ENCODE data around the gene TMEM14C.
A peak's percentile ranks its signal among the peaks of the same experiment; 100 is the strongest.
"Not testable (repeated sequence)": the region's sequence is repeated elsewhere in the genome, so short reads cannot be mapped to it uniquely, and the experiment has no call there.

The TMEM14C gene

GRCh38 chr6:10720960-10721849, 1.7 kb upstream of the TMEM14C start:
- not testable (repeated sequence) for DNase-seq (ENCODE audit: low spot score)

GRCh38 chr6:10721850-10722569, 860 bp upstream of the TMEM14C start:
- no peak for DNase-seq (ENCODE audit: low spot score)

DNA sequence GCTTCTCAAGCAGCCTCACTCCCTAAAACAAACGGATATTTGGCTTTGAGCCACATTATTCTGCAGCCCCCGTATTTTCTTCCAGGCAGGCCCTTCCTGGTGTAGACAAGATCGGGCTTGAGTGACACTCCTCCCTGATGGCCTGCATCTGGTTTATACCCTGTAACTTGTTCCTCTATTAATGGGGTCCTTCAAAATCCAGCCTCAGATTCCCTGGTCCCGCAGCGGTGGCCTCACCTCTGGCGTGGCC, 375 bp upstream of the TMEM14C start:
- DNase-seq (ENCODE audit: low spot score) = no peak

DNA sequence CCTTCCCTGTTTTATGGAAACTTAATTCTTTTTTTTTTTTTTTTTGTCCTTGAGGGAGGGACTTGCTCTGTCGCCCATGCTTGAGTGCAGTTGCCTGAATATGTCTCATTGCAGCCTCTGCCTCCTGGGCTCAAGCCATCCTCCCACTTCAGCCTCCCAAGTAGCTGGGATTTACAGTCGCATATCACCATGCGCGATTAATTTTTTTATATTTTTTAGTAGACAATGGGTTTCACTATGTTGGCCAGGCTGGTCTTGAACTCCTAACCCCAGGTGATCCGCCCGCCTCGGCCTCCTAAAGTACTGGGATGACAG, 654 bp downstream of the TMEM14C start:
- DNase-seq (ENCODE audit: low spot score) = no peak

DNA sequence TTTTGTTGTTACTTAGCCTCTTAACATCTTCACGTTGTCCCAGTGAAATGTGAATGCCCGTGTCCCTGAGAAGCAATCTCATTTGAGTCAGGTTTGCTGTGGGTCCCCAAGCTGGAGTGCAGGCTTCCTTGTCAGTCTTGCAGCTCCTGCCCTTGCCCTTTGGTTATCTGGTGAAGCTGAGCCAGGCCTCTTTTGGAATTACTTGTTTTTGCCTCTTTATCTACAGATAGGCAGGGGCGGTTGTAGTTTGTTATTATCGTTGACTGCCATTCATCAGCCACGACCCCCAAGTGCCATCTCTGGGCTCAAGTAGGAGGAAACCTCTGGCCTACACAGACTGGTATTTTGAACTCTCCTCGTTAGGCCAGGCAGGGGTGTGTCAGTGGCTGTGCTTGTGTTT, 2.2 kb downstream of the TMEM14C start:
- DNase-seq (ENCODE audit: low spot score) = no peak

DNA sequence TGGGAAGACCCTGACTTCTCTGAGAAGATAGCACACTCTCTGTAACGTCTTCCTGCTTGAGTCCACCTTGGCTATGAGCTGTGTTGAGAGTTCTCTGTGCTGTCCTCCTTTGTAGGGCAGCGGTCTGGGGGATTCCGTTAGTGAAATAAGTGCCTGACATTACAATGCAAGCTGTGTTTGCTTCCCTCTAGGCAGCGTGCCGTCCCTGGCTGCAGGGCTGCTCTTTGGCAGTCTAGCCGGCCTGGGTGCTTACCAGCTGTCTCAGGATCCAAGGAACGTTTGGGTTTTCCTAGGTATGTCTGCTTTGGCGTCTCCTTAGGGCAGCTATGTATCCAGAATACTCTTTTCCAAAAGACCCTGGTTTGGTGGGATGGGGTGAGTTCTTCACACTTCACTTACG, 2.8 kb downstream of the TMEM14C start:
- DNase-seq (ENCODE audit: low spot score) = no peak

DNA sequence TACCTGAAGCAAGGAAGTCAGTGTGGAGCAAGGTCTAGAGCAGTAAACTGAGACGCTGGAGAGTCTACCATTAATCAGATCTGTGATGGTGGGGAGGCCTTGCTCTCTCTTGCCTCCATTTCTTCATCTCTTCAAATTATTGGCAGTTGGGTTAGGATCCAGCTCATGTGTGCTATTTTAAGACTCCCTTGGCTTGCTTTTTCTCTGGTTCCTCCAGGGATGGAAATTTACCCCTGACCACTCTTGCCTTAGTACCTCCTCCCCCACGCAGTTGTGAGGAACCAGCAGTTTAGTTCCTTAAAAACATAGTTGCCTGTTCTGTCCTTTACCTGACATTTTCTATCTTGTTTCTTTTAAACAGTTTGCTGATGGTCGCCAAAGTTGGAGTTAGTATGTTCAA, 7.4 kb downstream of the TMEM14C start:
- no peak for DNase-seq (ENCODE audit: low spot score)

DNA sequence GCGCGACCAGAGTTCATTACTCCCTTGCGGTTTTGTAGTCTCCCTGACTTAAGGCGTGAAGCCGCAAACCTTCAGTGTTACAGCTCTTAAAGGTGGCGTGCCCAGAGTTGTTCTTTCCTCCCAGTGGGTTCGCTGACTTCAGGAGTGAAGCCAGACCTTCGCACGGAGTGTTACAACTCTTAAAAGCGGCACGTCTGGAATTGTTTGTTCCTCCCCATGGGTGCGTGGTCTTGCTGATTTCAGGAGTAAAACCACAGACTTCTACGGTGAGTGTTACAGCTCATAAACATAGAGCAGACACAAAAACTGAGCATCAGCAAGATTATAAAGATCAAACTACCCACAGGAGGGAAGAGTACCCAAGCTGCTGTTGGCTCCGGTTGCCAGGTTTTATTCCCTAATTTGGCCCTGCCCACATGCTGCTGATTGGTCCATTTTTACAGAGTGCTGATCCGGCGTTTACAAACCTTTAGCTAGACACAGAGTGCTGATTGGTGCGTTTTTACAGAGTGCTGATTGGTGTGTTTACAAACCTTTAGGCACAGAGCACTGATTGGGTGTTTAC, 10.4 kb downstream of the TMEM14C start:
- no peak for DNase-seq (ENCODE audit: low spot score)

- no peak for DNase-seq (ENCODE audit: low spot score)
Measured at GRCh38 chr6:10733863-10734262, 11.0 kb downstream of the TMEM14C start.

DNA sequence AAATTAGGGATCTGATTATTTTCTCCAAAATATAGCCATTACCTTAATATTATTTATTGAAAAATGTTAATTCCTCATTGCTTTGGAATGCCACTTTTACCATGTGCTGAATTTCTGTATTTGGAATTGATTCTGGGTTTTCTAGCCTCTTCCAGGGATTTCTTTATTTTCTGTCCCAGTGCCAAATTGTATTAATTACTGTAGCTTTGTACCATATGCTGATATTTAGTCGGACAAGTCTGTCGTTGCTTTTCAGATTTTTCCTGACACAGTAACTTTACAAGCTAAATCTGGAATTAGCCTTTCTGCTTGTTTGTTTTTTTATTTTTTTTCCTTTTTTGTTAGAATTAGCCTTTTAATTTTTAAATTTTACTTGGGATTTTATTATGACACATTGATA, 13.9 kb downstream of the TMEM14C start:
- no peak for DNase-seq (ENCODE audit: low spot score)

DNA sequence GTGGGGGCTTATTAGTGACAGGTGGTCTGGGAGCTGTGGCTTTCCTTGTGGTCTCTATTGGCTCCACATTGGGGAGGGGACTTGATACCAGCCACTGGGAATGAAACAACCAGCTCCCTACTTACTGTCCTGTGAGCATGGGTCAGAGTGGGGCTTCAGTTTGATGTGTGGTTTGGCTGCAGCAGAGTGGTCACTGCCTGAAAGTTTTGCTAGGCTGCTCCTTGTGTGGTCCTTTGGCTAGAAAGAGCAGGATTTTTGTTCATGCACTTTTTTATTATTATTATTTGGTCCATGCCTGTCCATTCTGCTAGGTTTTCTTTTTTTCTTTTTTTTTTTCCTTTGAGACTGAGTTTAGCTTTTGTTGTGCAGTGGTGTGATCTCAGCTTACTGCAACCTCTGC, 17.2 kb downstream of the TMEM14C start:
- no peak for DNase-seq (ENCODE audit: low spot score)

- not testable (repeated sequence) for DNase-seq (ENCODE audit: low spot score)
Measured at GRCh38 chr6:10741643-10742042, 18.8 kb downstream of the TMEM14C start.

DNA sequence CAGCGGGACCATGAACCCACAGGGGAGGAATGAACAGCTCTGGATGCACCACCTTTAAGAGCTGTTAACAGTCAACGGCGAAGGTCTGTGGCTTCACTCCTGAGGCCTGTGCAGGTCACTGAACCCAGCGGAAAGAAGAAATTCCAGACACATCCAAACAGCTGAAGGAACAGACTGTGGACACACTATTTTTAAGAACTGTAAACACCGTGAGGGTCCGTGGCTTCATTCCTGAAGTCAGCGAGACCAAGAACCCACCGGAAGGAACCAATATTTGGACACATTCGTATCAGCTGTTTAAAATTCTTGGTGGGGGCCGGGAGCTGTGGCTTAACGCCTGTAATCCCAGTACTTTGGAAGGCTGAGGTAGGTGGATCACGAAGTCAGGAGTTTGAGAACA, 19.4 kb downstream of the TMEM14C start:
- no peak for DNase-seq (ENCODE audit: low spot score)

GRCh38 chr6:10743515-10743914, 20.6 kb downstream of the TMEM14C start:
- no peak for DNase-seq (ENCODE audit: low spot score)

DNA sequence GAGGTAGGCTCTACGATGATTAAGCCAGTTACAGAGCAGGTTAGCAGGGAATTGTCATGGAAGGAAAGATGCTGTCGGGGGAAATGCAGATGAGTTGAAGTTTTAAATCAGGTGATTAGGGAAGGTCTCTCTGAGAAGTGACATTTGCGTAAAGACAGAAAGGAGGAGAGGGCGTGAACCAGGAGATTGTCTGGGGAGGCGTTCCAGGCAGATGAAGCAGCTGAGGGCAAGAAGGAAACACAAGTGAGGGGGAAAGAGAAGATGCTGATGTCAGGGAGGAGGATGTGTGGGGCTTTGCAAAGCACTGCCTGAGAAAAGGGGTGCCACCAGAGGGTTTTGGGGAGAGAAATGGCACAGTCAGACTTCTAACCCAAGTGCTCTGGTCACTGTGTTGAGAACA, 22.2 kb downstream of the TMEM14C start:
- no peak for DNase-seq (ENCODE audit: low spot score)

GRCh38 chr6:10746915-10747250, 24.0 kb downstream of the TMEM14C start:
- no peak for DNase-seq (ENCODE audit: low spot score)

DNA sequence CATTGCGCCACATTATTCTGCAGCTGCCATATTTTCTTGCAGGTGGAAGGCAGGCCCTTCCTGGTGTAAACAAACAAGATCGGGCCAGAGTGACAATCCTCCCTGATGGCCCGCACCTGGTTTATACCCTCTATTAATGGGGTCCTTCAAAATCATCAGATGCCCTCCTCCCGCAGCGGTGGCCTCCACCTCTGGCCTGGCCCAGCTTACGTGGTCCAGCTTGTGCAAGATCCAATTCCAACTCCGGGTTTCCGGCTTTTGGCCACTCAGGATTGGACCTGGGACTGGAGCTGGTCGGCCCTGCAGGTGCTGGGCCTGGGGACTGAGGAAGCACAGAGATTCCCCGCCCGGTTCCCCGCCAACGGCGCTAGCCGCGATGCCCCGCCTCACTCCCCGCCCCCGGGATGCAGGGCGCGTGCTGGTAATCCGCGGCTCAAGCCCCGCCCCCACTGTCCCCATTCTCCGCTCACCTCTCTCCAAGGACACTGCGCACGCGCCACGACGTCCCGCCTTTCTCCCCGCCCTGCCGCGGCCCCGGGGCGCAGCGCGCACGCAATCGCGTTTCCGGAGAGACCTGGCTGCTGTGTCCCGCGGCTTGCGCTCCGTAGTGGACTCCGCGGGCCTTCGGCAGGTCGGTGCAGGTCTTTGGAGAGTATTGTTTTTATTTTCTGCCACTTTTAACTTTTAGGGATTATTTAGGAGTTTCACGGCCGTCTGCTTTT, 24.5 kb downstream of the TMEM14C start, which contains the start of gene TMEM14B:
Gene TMEM14B, plus strand, starts transcription at position 555 of the 722 bp plus-strand sequence. CDS start 1,441 bp downstream, outside the sequence.
- DNase-seq (ENCODE audit: low spot score) = peak; percentile 95

GRCh38 chr6:10749734-10750133, 26.9 kb downstream of the TMEM14C start:
- DNase-seq (ENCODE audit: low spot score) = no peak

DNA sequence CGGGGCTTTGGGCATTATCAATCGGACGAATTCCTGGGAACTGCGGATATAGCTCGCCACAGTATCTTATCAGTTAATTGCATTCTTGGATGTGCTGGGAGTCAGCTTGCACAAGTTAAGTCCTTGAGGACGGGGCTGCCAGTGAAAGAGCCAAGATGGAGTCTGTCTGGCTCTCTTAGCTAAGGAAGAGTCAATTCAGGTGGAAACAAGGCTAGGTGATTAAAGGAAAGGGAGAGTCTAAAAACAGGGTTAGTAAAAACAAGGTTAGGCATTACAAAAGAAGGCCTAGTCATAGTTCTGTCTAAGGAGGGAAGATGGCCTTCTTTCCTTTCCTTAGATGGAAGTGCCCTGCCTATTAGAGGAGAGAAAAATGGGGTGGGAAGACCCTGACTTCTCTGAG, 27.7 kb downstream of the TMEM14C start:
- not testable (repeated sequence) for DNase-seq (ENCODE audit: low spot score)

- not testable (repeated sequence) for DNase-seq (ENCODE audit: low spot score)
Measured at GRCh38 chr6:10751757-10752156, 28.9 kb downstream of the TMEM14C start.

DNA sequence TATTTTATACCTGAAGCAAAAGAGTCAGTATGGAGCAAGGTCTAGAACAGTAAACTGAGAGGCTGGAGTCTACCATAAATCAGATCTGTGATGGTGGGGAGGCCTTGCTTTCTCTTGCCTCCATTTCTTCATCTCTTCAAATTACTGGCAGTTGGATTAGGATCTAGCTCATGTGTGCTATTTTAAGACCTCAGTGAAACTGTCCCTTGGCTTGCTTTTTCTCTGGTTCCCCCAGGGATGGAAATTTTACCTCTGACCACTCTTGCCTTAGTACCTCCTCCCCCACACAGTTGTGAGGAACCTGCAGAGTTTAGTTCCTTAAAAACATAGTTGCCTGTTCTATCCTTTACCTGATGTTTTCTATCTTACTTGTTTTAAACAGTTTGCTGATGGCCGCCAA, 33.2 kb downstream of the TMEM14C start:
- no peak for DNase-seq (ENCODE audit: low spot score)

DNA sequence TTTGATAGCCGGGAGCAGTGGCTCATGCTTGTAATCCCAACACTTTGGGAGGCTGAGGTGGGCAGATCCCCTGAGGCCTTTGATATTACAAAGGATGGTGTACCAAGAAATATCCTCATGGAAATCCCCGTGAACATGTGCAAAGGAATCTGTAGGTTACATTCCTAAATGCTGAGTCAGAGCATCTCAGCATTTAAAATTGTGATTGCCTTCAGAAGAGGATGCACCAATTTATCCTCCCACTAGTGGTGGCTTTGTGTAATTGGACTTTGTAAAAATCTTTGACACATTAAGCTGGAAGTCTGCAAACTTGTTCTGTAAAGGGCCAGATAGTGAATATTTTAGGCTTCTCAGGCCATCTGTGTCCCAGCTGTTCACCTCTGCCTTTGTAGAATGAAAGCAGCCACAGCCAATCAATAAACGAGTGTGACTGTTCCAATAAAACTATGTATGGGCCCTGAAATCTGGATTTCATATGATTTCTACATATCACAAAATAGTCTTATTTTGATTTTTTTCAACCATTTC, 36.5 kb downstream of the TMEM14C start:
- DNase-seq (ENCODE audit: low spot score) = peak; percentile 92
